Activated T-cell treated with anti-CD3 and anti-CD28 coated beads for 24 hours (primary cell): Measurements from ENCODE around the gene GAGE12F.
"Not testable (repeated sequence)": the region's sequence is repeated elsewhere in the genome, so short reads cannot be mapped to it uniquely, and the experiment has no call there.

Experiments used
- DNase-seq: peaks from one replicate; pipeline ENCODE4 v3.0.0-alpha.2; 2020; ENCODE audit warnings: low read depth

The GAGE12F gene

GRCh38 chrX:49560542-49560941 lies at the start of gene GAGE12F:
GAGE12F (plus strand) TSS chrX:49560842; CDS start chrX:49561997, 1,155 bp downstream.
- not testable (repeated sequence) for DNase-seq

GRCh38 chrX:49531877-49532276 lies 28.8 kb upstream of the GAGE12F start, which contains the start of gene GAGE12C:
GAGE12C (plus strand) TSS chrX:49532177; CDS start chrX:49533332, 1,155 bp downstream.
- DNase-seq = not testable (repeated sequence)

DNA sequence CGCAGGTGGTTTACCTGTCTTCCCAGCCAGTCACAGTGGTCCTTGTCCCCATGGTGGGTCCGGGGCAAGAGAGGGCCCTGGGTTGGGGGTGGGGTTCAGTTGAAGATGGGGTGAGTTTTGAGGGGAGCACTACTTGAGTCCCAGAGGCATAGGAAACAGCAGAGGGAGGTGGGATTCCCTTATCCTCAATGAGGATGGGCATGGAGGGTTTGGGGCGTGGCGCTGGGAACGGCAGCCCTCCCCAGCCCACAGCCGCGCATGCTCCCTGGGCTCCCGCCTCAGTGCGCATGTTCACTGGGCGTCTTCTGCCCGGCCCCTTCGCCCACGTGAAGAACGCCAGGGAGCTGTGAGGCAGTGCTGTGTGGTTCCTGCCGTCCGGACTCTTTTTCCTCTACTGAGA lies 19.2 kb upstream of the GAGE12F start, which contains the start of gene GAGE12D:
Gene GAGE12D, plus strand, starts transcription at position 301 of the 400 bp plus-strand sequence. CDS start 1,155 bp downstream, outside the sequence.
- DNase-seq = not testable (repeated sequence)

- DNase-seq = not testable (repeated sequence)
Measured at GRCh38 chrX:49550989-49551388, 9.7 kb upstream of the GAGE12F start, which contains the start of gene GAGE12E. GAGE12E (plus strand) TSS chrX:49551289; CDS start chrX:49552444, 1,155 bp downstream.

- not testable (repeated sequence) for DNase-seq
Measured at GRCh38 chrX:49568728-49569127, 8.1 kb downstream of the GAGE12F start.

DNA sequence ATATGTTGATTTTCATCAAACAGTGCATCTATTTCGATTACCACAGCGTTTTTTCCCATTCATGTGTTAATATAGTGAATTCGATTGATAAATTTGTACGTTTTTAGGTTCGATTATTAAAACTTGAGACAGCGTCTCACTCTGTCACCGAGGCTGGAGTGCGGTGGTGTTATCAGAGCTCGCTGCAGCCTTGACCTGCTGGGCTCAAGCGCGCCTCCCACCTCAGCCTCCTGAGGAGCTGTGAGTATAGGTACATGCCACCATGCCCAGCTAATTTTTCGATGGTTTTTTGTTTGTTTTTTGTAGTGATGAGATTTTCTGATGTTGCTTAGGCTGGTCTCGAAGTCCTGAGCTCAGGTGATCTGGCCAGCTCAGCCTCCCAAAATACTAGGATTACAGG lies 8.5 kb downstream of the GAGE12F start:
- DNase-seq = not testable (repeated sequence)

- not testable (repeated sequence) for DNase-seq
Measured at GRCh38 chrX:49570100-49570499, 9.5 kb downstream of the GAGE12F start, which contains the start of gene GAGE12G. GAGE12G (plus strand) TSS chrX:49570400; CDS start chrX:49571555, 1,155 bp downstream.

- DNase-seq = not testable (repeated sequence)
Measured at GRCh38 chrX:49579649-49580048, 19.0 kb downstream of the GAGE12F start, which contains the start of gene GAGE12H. GAGE12H (plus strand) TSS chrX:49579949; CDS start chrX:49581104, 1,155 bp downstream.

- not testable (repeated sequence) for DNase-seq
Measured at GRCh38 chrX:49589196-49589595, 28.6 kb downstream of the GAGE12F start, which contains the start of gene GAGE2A. GAGE2A (plus strand) TSS chrX:49589496; CDS start chrX:49590651, 1,155 bp downstream.

GRCh38 chrX:49589769-49590478 lies 29.3 kb downstream of the GAGE12F start:
- not testable (repeated sequence) for DNase-seq

DNA sequence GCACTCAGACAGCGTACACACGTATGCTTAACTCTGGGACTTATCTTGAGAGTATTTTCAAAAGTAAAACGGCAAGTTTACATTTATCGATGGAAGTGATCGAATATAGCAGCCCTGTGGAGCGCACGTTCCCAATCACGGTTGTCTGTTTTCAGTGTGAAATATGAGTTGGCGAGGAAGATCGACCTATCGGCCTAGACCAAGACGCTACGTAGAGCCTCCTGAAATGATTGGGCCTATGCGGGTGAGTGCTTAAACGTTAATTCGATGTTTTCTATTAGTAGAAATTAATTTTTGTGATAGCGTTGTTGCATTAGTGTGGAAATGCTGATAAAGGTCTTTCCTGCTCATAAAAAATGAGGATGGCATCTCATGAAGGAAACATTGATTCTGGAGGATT lies 29.8 kb downstream of the GAGE12F start:
- not testable (repeated sequence) for DNase-seq

DNA sequence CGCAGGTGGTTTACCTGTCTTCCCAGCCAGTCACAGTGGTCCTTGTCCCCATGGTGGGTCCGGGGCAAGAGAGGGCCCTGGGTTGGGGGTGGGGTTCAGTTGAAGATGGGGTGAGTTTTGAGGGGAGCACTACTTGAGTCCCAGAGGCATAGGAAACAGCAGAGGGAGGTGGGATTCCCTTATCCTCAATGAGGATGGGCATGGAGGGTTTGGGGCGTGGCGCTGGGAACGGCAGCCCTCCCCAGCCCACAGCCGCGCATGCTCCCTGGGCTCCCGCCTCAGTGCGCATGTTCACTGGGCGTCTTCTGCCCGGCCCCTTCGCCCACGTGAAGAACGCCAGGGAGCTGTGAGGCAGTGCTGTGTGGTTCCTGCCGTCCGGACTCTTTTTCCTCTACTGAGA lies 38.1 kb downstream of the GAGE12F start, which contains the start of gene GAGE1:
Gene GAGE1, plus strand, starts transcription at position 301 of the 400 bp plus-strand sequence. CDS start 1,155 bp downstream, outside the sequence.
- DNase-seq = not testable (repeated sequence)

DNA sequence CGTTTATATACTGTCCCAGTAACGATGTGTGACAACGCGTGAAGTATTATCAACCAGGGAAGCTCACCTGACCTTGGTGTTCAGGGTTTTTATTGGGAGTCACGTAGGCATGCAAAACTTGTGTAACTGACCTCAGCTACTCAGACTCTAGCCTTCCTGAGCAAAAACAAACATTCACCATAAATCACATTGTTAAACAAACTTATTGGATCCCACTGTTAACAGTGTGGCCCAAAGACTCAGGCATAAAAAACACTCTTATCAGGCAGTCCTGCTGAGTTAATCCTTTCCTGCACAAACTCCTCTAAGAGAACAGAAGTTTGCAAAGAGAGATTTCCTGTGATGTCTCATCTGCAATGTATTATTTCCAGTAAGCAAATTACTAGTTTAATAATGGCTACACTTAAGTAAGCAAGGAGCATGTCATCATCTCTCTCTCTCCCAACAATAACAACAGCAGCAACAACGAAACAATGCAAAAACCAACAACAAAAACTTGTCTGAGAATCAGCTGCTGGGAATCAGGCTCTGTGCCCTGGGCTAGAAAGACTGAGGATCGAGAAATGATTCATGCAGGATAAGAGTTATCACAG lies 50.2 kb downstream of the GAGE12F start:
- DNase-seq = no peak
